ENCODE measurements around the gene BTBD19.
A peak's percentile ranks its signal among the peaks of the same experiment; 100 is the strongest.

Gene BTBD19

DNA sequence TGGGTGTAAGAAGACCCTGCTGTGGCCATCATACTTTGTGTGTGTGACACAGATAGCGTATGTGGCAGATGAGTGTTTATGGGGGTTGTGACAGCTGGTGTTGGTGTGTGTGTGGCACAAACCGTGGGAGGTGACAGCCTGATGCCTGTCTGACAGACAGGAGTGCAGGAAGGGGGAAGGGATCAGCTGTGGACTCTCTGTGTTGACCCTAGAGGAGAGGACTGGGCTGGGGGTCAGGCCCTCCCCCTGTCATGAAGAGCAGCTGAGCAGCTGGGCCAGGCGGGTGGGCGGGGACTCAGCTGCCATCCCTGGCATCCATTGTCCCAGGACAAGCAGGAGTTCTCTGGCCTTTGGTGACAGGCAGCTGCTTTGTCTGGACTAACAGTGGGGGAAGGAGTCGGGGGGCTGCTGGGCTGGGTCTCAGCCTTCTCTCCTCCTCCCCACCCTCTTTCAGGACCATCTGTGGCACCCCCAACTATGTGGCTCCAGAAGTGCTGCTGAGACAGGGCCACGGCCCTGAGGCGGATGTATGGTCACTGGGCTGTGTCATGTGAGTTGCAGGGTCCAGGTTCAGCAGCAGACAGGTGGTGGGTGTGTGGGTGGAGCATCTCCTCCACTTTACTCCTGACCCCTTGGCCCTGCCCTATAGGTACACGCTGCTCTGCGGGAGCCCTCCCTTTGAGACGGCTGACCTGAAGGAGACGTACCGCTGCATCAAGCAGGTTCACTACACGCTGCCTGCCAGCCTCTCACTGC lies 5.8 kb upstream of the BTBD19 start:
- Histone ChIP-seq H3K9me3 (ENCODE audit: control insufficient read depth, low read length) (no peaks in the 10 kb centered on the region), H3K4me3 (ENCODE audit: insufficient read depth in 1 of 2, low read depth in 1 of 2, low read length in 2 of 2) (peak overlapping the region in 1 of 2 experiments; percentile 90), H3K27me3 (ENCODE audit: control insufficient read depth in 1 of 2, insufficient read depth in 1 of 2, low read length in 2 of 2) (no peaks in the 10 kb centered on the region)

DNA sequence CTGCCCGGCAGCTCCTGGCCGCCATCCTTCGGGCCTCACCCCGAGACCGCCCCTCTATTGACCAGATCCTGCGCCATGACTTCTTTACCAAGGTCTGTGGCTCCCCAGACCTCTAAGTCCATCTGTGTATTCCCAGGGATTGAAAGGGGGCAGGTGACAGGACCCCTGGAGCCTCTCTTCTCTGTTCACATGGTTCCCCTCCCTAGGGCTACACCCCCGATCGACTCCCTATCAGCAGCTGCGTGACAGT lies 5.3 kb upstream of the BTBD19 start:
- H2BK5ac ChIP-seq (ENCODE audit: low read depth, low read length, poor library complexity, severe bottlenecking): no peak overlapping the region
- H3K14ac ChIP-seq (ENCODE audit: low read length in 2 of 2): peak overlapping the region in 1 of 2 experiments; percentile 86
- peaks cover 7% of the 10 kb centered on the region for H3K79me1 ChIP-seq (replicated peaks; ENCODE audit: low read length, poor library complexity, severe bottlenecking)

More for the DNA sequence above, 5.8 kb upstream of the BTBD19 start:
- peak overlapping the region; percentile 45 for H4K91ac ChIP-seq (ENCODE audit: low read length)
- H2BK15ac ChIP-seq (ENCODE audit: low read depth, poor library complexity, severe bottlenecking): no peak overlapping the region
- H2BK5ac ChIP-seq (ENCODE audit: low read depth, low read length, poor library complexity, severe bottlenecking): no peak overlapping the region
- H3K4me2 ChIP-seq (ENCODE audit: low read length, poor library complexity, severe bottlenecking): peak overlapping the region; percentile 72
- DNase-seq: no peak
- no peak overlapping the region for H4K8ac ChIP-seq (ENCODE audit: low read length)
- no peak overlapping the region for H3K4ac ChIP-seq (ENCODE audit: low read depth in 1 of 2, low read length in 2 of 2)
- H2BK120ac ChIP-seq (ENCODE audit: low read depth, low read length): no peak overlapping the region
- no peak overlapping the region for H2AK5ac ChIP-seq (ENCODE audit: low read length, severe bottlenecking)
- H3K18ac ChIP-seq (ENCODE audit: low read depth in 1 of 2, low read length in 2 of 2): peak overlapping the region in 1 of 2 experiments; percentile 61
- peak overlapping the region in 1 of 2 experiments; percentile 36 for H3K23ac ChIP-seq (ENCODE audit: low read length in 2 of 2)
- H3K27ac ChIP-seq (ENCODE audit: low read length, poor library complexity, severe bottlenecking): no peak overlapping the region
- peak overlapping the region; percentile 49 to 56 for H2BK12ac ChIP-seq (ENCODE audit: low read length in 2 of 2)
- H3K14ac ChIP-seq (ENCODE audit: low read length in 2 of 2): peak overlapping the region in 1 of 2 experiments; percentile 86
- WGBS: 91% methylated on average over 10 of the region's 13 CpGs
- H3K79me1 ChIP-seq (replicated peaks; ENCODE audit: low read length, poor library complexity, severe bottlenecking): peaks cover 7% of the 10 kb centered on the region
- H3K4me1 ChIP-seq (ENCODE audit: control insufficient read depth, insufficient read depth, low read depth, low read length): peaks cover 56% of the 10 kb centered on the region
- peak overlapping the region; percentile 94 for H3K9ac ChIP-seq (ENCODE audit: low read length)
- H3K36me3 ChIP-seq (ENCODE audit: control insufficient read depth in 1 of 2, insufficient read depth in 2 of 2, low read depth in 1 of 2, low read length in 2 of 2): peaks cover 52 to 53% of the 10 kb centered on the region in 2 experiments
- no peak overlapping the region for H2AFZ ChIP-seq (ENCODE audit: low read depth, low read length)

DNA sequence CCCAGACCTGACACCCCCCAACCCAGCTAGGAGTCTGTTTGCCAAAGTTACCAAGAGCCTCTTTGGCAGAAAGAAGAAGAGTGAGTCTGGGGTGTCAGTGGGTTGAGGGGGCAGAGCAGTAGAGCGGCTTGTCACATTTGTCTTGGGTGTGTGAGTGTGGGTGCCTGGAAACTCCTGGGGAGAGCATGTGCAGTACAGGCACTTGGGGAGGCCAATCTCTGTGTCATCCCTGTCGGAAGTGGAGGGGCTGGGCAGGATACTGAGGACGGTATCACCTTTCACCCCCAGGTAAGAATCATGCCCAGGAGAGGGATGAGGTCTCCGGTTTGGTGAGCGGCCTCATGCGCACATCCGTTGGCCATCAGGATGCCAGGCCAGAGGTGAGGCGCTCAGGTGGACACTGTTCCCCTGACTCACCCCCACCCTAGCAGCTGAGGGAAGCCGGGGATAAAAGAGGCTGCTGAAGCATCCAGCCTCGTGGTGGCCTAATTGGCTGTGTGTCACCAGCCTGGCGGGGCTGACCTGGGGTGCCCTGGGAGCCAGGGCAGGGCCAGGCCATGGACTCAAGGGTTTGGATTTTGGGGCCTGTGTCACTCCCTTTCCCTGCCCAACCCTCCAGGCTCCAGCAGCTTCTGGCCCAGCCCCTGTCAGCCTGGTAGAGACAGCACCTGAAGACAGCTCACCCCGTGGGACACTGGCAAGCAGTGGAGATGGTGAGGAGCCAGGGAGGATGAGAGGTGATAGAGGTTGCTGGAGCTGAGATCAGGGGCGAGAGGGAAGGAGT lies 4.8 kb upstream of the BTBD19 start:
- Histone ChIP-seq H3K18ac (ENCODE audit: low read depth in 1 of 2, low read length in 2 of 2) (no peak overlapping the region), H3K36me3 (ENCODE audit: control insufficient read depth in 1 of 2, insufficient read depth in 2 of 2, low read depth in 1 of 2, low read length in 2 of 2) (peaks cover 52 to 53% of the 10 kb centered on the region in 2 experiments), H2BK120ac (ENCODE audit: low read depth, low read length) (no peak overlapping the region), H3K27ac (ENCODE audit: low read length, poor library complexity, severe bottlenecking) (no peak overlapping the region), H3K9ac (ENCODE audit: low read length) (peak overlapping the region; percentile 94), H4K91ac (ENCODE audit: low read length) (peak overlapping the region; percentile 53), H3K14ac (ENCODE audit: low read length in 2 of 2) (peak overlapping the region in 1 of 2 experiments; percentile 35), H2AFZ (ENCODE audit: low read depth, low read length) (no peak overlapping the region), H4K8ac (ENCODE audit: low read length) (peak overlapping the region; percentile 4), H3K9me3 (ENCODE audit: control insufficient read depth, low read length) (no peaks in the 10 kb centered on the region), H3K4me1 (ENCODE audit: control insufficient read depth, insufficient read depth, low read depth, low read length) (peaks cover 65% of the 10 kb centered on the region), H2BK5ac (ENCODE audit: low read depth, low read length, poor library complexity, severe bottlenecking) (no peak overlapping the region), H3K27me3 (ENCODE audit: control insufficient read depth in 1 of 2, insufficient read depth in 1 of 2, low read length in 2 of 2) (no peaks in the 10 kb centered on the region), H3K4ac (ENCODE audit: low read depth in 1 of 2, low read length in 2 of 2) (no peak overlapping the region), H3K4me3 (ENCODE audit: insufficient read depth in 1 of 2, low read depth in 1 of 2, low read length in 2 of 2) (peak overlapping the region in 1 of 2 experiments; percentile 90), H2AK5ac (ENCODE audit: low read length, severe bottlenecking) (no peak overlapping the region), H3K79me1 (replicated peaks; ENCODE audit: low read length, poor library complexity, severe bottlenecking) (peaks cover 7% of the 10 kb centered on the region), H3K4me2 (ENCODE audit: low read length, poor library complexity, severe bottlenecking) (no peak overlapping the region), H3K23ac (ENCODE audit: low read length in 2 of 2) (no peak overlapping the region), H2BK12ac (ENCODE audit: low read length in 2 of 2) (peak overlapping the region; percentile 49 to 51), H2BK15ac (ENCODE audit: low read depth, poor library complexity, severe bottlenecking) (no peak overlapping the region)
- 95% methylated on average over 13 of the region's 13 CpGs for WGBS
- no peak for DNase-seq

More for the DNA sequence above, 5.3 kb upstream of the BTBD19 start:
- H3K18ac ChIP-seq (ENCODE audit: low read depth in 1 of 2, low read length in 2 of 2): peak overlapping the region in 1 of 2 experiments; percentile 61
- H3K9ac ChIP-seq (ENCODE audit: low read length): peak overlapping the region; percentile 94
- peaks cover 52 to 53% of the 10 kb centered on the region in 2 experiments for H3K36me3 ChIP-seq (ENCODE audit: control insufficient read depth in 1 of 2, insufficient read depth in 2 of 2, low read depth in 1 of 2, low read length in 2 of 2)
- no peaks in the 10 kb centered on the region for H3K27me3 ChIP-seq (ENCODE audit: control insufficient read depth in 1 of 2, insufficient read depth in 1 of 2, low read length in 2 of 2)
- peak overlapping the region; percentile 45 for H4K91ac ChIP-seq (ENCODE audit: low read length)
- no peak overlapping the region for H3K4ac ChIP-seq (ENCODE audit: low read depth in 1 of 2, low read length in 2 of 2)
- H3K9me3 ChIP-seq (ENCODE audit: control insufficient read depth, low read length): no peaks in the 10 kb centered on the region
- WGBS: 99% methylated on average over 6 of the region's 9 CpGs
- H2BK12ac ChIP-seq (ENCODE audit: low read length in 2 of 2): peak overlapping the region; percentile 49 to 56
- no peak for DNase-seq
- peak overlapping the region; percentile 4 for H4K8ac ChIP-seq (ENCODE audit: low read length)
- H2AK5ac ChIP-seq (ENCODE audit: low read length, severe bottlenecking): no peak overlapping the region
- H3K4me1 ChIP-seq (ENCODE audit: control insufficient read depth, insufficient read depth, low read depth, low read length): peaks cover 61% of the 10 kb centered on the region
- no peak overlapping the region for H3K4me2 ChIP-seq (ENCODE audit: low read length, poor library complexity, severe bottlenecking)
- no peak overlapping the region for H2AFZ ChIP-seq (ENCODE audit: low read depth, low read length)
- H3K23ac ChIP-seq (ENCODE audit: low read length in 2 of 2): peak overlapping the region in 1 of 2 experiments; percentile 10
- no peak overlapping the region for H3K27ac ChIP-seq (ENCODE audit: low read length, poor library complexity, severe bottlenecking)
- H2BK120ac ChIP-seq (ENCODE audit: low read depth, low read length): no peak overlapping the region
- H3K4me3 ChIP-seq (ENCODE audit: insufficient read depth in 1 of 2, low read depth in 1 of 2, low read length in 2 of 2): peak overlapping the region in 1 of 2 experiments; percentile 90
- H2BK15ac ChIP-seq (ENCODE audit: low read depth, poor library complexity, severe bottlenecking): no peak overlapping the region

Measured in mesenchymal stem cell (in vitro differentiated cells and primary cell).